ENCODE results near the gene KLC1.

The KLC1 gene

DNA sequence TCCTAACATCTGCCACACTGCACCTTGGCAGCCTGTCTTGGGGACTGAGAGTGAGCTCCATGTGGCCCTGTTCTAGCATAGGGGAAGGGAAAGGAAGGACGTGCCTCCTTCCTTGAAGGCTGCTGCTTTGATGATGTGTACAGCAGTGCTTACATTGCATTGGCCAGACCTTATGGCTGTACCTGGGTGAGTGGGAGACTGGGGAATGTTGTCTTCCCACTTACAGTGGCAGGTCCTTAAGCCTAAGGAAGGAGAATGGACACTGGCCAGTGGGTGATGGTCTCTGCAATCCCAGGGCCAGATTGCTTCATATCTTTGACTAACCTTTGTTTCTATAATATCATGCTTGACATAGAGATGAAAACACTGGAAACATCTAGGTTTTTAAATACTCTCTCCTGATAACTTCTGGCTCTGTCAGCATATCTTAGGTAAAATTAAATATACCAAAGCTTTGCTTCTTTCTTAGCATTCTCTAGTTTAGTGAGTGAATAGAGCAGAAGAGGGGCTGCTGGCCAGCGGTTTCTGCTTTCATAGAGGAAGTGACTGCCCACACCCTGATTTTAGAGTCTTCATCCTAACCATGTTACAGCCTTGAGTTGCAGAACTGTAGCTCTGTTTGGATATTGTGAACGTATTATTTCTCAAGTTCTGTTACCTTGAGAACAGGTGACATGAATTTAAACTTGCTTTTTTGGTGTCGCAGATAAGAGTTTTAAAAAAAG, 27.2 kb downstream of the KLC1 start:
- in situ Hi-C loops (cut with HindIII; ENCODE audit: low sequenced_read_pairs) = no loop called here

DNA sequence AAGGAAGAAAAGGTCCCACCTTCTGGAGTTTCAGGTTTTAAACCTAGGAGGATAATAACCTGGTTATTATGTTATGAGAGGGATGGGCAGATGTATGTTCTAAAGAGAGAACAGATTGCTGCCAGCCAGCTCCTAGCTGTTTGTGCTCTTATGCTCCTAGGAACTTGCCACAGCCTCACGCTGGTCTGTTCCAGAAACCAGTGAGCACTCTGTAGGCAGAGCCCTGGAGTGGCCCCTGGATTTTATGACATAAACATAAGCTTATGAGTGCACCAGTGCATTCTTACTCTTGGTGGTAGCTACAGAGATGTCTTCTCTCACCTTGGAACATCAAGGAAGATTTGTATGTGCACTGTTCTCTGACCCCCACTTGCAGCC, 27.7 kb downstream of the KLC1 start:
- in situ Hi-C loops (cut with HindIII; ENCODE audit: low sequenced_read_pairs) = no loop called here

DNA sequence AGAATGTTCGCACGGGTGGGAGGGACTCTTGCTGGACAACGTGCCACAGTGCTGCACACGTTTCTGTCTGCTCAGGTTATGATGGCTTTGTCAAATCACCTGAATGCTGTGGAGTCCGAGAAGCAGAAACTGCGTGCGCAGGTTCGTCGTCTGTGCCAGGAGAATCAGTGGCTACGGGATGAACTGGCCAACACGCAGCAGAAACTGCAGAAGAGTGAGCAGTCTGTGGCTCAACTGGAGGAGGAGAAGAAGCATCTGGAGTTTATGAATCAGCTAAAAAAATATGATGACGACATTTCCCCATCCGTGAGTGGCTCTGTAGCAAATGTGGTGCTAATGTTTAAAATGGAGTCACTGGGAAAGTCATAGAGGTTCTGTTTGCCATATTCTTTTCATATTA, 28.5 kb downstream of the KLC1 start:
- in situ Hi-C loops (cut with HindIII; ENCODE audit: low sequenced_read_pairs) = no loop called here

DNA sequence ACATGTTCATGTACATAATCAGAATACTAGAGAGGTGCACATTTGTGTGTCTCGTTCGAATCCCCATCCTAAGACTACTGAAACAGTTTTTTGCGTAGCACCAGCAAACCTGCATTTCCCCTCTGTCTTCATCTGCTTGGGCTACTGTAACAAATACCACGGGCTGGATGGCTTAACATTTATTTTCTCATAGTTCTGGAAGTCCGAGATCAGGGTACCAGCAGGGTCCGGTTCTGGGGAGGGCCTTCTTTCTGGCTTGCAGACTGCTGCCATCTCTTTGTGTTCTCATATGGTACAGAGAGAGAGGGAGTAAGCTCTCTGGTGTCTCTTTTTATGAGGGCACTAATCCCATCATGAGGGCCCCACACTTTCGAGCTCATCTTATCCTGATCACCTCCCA, 30.6 kb downstream of the KLC1 start:
- in situ Hi-C loops (cut with HindIII; ENCODE audit: low sequenced_read_pairs) = no loop called here

DNA sequence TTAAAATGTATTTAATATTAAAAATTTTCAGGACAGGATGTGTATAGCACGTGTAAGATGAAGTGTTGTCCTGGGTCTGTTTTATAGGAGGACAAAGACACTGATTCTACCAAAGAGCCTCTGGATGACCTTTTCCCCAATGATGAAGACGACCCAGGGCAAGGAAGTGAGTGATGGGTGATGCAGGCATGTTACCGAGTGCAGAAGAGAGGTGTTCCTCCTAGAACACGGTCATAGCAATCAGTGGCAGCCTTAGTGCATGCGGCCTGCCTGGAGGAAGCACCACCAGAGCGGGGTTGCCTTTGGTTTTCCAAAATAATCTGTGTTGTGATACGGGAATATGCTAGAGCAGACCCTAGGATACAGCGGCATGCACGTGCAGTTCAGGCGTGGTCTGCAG, 33.0 kb downstream of the KLC1 start:
- in situ Hi-C loops (cut with HindIII; ENCODE audit: low sequenced_read_pairs) = no loop called here

DNA sequence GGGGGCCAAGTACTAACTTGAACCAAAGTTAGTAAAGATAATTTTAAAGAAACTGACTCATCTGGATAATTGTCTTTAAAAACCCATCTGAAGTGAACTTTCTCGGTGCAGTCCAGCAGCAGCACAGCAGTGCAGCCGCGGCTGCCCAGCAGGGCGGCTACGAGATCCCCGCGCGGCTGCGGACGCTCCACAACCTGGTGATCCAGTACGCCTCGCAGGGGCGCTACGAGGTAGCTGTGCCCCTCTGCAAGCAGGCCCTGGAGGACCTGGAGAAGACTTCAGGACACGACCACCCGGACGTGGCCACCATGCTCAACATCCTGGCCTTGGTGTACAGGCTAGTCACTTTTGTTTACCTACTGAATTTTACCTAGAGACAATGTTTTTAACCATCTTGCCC, 33.6 kb downstream of the KLC1 start:
- in situ Hi-C loops (cut with HindIII; ENCODE audit: low sequenced_read_pairs) = no loop called here

DNA sequence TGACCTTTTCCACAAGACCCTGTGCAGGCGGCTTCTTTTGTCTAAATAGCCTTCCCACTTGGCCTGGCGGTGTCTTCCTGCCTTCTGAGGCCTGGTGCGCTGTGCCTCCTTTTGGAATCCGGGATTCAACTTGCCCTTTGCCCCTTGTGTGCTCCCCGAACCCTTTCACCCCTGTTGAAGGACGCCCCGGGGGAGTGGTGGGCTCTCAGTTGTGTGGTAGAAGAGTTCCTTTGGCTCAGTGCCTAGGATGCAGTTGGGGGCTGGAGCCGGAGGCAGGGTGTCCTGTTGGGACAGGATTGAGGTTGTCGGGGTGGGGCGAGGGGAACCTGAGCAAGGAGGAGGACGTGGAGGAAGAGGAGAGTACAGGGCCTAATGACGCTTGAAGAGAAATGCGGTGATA, 34.5 kb downstream of the KLC1 start:
- in situ Hi-C loops (cut with HindIII; ENCODE audit: low sequenced_read_pairs) = no loop called here

DNA sequence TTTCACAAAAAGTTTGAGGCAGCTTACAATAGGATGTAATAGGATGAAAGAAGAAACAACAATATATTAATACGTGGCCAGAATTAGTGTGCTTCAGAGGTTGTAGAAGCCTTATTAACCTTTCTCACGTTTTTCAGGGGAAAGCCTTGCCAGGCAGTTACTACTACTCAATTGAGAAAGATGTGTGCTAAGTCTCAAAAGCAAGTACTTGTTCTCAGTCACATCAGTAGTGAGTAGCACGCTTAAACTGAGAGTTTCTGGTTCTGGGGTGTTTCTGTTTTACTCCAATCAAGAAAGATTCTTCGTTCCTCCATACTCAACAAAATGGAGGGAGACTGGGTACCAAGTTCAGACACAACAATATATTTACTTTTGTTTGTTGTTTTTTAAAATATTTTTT, 38.7 kb downstream of the KLC1 start:
- in situ Hi-C loops (cut with HindIII; ENCODE audit: low sequenced_read_pairs) = loop anchor here (5.0 kb wide), 1 partner anchor 35 kb away; no protein-coding TSS in a partner anchor

DNA sequence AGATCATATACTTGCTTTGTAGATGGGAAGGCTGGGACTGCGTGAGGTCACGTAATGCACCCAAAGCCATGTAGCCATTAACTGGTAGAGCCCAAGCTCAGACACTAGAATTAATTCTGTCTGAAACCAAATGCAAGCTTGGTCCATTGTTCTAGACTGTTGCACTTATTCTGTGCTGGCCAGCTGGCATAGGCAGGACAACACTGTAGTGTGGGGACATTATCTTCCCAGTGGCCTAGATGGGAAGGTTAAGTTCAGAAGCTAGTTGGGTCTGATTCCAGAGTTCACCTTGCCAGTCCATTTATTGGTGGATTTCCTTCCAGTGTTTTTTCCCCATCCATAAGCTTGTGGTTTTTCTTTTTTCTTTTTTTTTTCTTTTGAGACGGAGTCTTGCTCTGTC, 39.1 kb downstream of the KLC1 start:
- in situ Hi-C loops (cut with HindIII; ENCODE audit: low sequenced_read_pairs) = loop anchor here (5.0 kb wide), 1 partner anchor 36 kb away; no protein-coding TSS in a partner anchor

DNA sequence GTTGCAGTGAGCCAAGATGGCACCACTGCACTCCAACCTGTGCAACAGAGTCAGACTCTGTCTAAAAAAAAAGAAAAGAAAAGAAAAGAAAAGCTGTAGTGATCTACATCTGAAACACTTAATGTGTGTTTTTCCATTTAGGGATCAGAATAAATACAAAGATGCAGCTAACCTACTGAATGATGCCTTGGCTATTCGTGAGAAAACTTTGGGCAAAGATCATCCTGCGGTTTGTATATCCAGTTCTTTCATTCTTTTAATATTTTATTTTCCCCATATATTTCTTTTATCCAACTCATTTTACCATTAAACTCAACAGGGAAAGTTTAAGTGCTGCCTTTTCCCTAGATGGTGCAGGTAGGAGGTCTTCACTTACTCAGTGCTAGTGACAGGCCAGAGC, 40.4 kb downstream of the KLC1 start:
- in situ Hi-C loops (cut with HindIII; ENCODE audit: low sequenced_read_pairs) = loop anchor here (5.0 kb wide), 1 partner anchor 37 kb away; no protein-coding TSS in a partner anchor

DNA sequence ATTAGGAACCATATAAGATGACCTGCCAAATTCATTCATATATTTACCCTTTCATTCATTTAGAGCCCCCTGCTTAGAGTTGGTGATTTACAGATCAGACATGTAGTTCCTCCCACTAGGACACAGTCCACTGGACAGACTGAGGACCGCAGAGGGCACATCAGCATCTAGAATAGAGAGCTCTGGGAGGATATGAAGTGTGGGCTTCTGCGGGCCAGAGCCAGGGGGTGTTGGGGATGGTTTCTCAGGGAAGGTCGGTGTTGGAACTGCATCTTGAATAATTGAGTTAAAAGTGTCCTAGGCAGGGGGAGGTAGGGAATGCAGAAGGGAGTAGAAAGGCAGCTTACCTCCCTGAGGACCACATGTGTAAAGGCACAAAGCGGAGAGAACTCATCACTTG, 42.9 kb downstream of the KLC1 start:
- in situ Hi-C loops (cut with HindIII; ENCODE audit: low sequenced_read_pairs) = no loop called here

DNA sequence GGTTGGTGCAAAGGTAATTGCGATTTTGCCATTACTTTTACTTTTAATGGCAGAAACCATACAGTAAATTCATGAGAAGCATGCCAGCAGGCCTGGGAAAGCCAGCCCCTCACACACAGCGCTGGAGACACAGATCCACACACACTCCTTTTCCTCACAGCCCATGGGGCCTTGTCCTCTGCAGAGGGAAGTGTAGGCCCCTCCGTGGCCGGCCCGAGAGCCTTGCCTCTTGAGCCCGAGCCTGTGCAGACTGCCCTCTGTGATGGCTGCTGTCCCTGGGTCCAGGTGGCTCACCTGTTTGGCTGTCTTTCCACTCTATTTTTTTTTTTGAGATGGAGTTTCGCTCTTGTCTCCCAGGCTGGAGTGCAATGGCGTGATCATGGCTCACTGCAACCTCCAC, 46.9 kb downstream of the KLC1 start:
- in situ Hi-C loops (cut with HindIII; ENCODE audit: low sequenced_read_pairs) = loop anchor here (5.0 kb wide), 2 partner anchors 41 to 84 kb away; partner anchors contain the start of genes XRCC3 and ZFYVE21

DNA sequence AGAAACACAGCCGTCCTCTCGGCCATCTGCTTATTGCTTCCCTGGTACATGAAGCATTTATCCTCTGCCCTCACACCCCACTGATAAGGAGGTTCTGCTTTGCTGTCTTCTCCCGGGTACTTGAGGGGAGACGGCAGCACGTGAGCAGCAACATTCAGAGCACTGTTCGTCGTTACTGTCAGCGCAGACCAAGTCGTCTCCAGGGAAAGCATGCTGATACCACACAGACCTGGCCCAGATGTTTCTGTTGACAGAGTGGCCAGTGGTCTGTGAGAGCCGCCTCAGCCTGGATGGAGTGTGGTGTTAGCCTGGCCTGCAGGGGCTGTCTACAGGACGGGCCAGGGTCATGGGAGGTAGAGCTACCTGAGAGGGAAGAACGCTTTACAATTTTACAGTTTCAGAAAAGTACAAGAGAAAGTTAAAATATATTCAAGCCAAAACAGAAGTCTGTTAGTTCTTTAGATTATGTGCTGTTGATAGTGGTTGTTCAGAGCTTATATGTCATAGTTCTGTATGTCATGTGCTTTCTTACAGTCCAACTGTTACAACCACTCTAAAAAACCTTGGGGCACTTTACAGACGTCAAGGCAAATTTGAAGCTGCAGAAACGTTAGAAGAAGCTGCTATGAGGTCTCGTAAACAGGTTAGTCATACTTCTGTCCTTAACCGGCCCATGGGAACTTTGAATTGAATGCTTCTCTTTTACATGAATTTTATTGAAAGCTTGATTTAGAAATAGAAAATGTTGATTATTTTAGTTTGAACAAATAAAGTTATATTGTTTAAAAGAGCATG, 48.1 kb downstream of the KLC1 start:
- in situ Hi-C loops (cut with HindIII; ENCODE audit: low sequenced_read_pairs) = loop anchor here (5.0 kb wide), 2 partner anchors 40 to 85 kb away; partner anchors contain the start of genes XRCC3 and ZFYVE21

DNA sequence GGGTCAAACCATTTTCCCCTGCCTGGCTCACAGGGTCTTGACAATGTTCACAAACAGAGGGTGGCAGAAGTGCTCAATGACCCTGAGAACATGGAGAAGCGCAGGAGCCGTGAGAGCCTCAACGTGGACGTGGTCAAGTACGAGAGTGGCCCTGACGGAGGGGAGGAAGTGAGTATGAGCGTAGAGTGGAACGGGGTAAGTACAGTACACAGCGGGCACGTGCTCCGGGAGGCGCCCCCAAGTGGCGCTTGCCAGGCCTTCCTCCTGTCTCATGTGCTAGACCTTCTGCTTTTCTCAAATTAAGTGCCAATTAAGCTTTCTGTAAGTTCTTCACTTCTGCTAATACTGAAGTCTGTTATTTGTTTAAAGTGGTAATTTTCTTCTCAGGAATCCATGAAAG, 50.3 kb downstream of the KLC1 start:
- in situ Hi-C loops (cut with HindIII; ENCODE audit: low sequenced_read_pairs) = loop anchor here (5.0 kb wide), 2 partner anchors 38 to 87 kb away; partner anchors contain the start of genes XRCC3 and ZFYVE21

DNA sequence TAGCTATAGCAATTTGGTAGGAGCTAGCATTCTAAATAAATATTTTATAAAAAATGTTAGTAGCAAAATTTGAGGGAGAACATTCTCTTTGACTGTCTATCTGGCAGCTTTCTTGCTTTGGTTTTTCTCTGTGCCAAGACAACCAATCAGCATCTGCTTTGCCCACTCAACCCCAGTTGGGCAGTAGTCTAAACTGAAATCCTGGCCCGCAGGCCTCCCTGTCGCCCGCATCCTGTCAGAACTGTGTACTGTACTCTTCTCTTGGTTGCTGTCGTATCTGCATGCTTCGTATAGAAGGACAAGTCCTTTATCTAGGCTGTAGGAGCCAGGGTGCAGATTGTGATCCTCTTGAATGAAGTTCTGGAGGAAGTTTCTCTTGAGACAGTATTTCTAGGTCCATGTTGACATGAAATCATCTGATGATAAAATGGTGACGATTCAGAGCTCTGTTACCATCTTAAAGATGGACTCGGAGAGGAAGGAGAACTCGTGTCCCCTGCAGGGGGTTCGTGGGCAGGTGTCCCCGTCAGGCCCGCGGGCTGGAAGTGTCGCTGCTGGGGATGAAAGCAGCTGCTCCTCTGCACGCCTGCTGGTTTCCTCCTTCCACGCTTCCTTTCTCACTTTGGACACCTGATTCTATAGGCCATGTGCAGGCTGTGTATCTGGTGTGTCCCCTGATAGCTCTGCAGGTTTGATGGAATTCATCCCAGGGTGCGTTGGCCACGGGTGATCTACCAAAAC, 51.6 kb downstream of the KLC1 start:
- in situ Hi-C loops (cut with HindIII; ENCODE audit: low sequenced_read_pairs) = no loop called here

DNA sequence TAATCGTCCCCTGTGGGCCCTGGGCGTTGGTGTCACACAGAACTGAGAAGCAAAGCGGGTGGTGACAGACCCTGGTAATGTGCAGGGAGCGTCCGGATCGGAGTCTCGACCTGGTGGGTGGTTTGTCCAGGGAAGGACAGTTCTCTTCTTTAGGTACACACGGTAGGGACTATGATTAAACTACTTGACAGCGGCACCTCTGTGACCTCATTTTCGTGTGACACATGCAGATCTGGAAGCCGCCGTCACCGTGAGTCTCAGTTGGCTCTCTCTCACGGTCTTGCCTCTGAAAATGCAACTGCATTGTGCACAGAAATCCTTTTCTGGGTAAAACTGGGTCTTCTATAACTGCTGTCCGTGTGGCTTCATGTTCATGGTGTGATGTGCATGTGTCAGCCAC, 54.1 kb downstream of the KLC1 start:
- in situ Hi-C loops (cut with HindIII; ENCODE audit: low sequenced_read_pairs) = no loop called here

DNA sequence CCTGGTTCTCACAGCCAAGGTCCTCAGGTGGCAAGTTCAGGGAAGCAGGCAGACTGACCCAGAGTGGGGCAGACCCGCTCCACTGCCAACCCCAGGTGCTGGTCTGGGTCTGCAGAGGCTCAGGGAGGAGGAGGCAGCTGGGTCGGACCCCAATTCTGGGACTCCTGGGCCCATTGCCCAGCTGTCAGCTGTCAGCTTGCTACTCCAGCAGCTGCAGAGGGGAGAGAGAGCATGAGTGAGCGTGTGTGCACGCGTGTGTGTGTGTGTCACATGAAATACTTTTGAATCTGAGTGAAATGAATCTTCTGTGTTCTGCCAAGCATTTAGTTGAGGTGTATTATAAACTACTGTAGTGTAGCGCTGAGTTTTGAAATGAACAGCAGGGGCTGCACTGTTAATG, 55.5 kb downstream of the KLC1 start:
- in situ Hi-C loops (cut with HindIII; ENCODE audit: low sequenced_read_pairs) = no loop called here

DNA sequence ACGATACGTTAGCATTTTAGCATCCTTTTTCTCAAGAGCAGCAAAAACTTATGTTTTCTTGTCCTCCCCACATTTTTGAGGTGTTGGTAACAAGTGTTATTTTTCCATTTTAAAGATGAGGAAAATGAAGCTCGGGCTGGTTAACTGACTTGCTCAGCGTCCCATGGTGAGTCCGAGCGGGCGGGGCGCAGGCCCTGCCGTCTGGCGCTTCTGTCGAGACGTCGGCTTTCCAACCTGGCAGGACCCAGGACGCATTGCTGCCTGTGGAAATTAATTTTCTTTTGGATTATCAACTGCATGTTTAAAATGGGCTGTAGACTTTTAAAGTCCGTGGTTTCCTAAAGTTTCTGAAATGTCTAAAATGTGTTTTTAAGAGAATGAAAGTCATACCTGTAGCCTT, 55.9 kb downstream of the KLC1 start:
- in situ Hi-C loops (cut with HindIII; ENCODE audit: low sequenced_read_pairs) = no loop called here

DNA sequence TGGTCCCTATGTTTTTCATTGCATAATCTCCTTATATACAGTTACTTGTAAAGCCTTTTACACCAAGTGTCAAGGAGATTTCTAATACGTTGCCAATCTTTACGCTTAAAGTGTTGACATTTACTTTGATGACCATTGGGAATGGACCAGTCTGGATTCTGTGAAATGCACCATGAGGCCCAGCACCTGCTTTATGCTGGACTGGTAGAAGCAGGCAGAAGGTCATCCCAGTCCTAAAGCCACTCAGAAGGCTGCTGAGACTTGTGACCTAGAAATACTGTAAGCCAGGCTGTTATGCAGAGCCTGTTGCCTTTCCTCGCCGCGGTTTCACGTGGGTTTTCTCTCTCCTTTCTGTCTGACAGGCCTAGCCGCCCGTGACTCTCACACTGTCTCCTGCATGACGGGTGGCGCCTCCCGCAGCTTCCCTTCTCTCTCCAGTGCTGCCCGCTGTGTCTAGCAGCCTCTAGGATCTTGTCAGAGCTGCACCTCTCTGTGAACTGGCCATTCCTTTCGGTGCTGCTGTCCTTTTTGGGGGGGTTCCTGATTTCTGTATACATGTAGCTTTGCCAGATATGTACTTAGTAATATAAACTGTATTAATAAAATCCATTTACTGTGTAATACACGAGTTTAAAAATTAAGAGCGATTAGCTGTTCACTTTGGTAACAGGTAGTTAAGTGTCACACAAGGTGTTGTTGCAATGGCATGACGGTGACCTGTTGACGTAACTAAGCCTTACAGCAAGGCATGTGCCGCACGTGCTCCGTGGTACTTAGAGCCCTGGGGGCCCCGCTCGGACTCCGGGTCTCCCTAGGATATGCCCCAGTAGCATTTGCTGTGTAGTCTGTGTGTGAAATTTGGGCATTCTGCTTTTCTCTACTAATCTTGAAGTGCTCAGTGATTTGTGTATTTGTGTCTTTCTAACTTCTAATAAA, 56.5 kb downstream of the KLC1 start:
- in situ Hi-C loops (cut with HindIII; ENCODE audit: low sequenced_read_pairs) = no loop called here

DNA sequence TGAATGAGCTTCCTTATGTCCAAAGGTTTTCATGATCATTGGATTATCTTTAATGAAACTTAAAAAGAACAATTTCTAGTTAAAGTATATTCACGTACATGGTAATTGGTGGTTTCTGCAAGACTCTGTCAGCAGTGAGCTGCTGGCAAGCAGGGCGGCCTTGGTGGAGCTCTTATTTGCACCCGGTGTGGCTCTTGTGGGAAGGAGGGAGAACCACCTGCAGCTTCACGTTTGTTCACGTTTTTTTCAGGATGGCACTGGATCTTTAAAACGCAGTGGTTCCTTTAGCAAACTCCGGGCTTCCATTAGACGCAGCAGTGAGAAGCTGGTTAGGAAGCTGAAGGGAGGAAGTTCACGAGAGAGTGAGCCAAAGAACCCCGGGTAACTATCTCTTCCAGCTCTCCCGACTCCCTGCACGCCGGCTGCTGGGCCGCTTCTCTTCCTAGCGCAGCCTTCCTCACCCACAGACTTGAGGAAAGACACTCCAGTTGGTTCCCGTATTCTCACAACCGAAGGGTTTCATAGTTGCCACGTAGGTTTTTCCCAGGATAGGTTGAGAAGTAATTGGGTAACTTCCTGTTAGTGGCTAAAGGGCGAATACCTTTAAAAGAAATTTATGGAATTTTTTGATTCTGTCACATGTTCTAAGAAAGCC, 57.9 kb downstream of the KLC1 start:
- in situ Hi-C loops (cut with HindIII; ENCODE audit: low sequenced_read_pairs) = no loop called here
